Nephron (organoid): Measurements from ENCODE around the gene NECAB3.
A peak's percentile ranks its signal among the peaks of the same experiment; 100 is the strongest.

ENCODE experiments used
- H3K27ac Mint-ChIP-seq, 3 experiments: 2 replicates each; pipeline ENCODE4 v1.8.0; 2020; ENCODE audit warnings: mixed read lengths in 3 of 3, mild to moderate bottlenecking in 2 of 3, moderate library complexity in 1 of 3
- H3K27me3 Mint-ChIP-seq: 2 replicates; pipeline ENCODE4 v1.8.0; 2021; ENCODE audit warnings: low read depth, mild to moderate bottlenecking, moderate library complexity, mixed read lengths
- H3K36me3 Mint-ChIP-seq: 2 replicates; pipeline ENCODE4 v1.8.0; 2020; ENCODE audit warnings: low read depth, mixed read lengths
- H3K4me1 Mint-ChIP-seq: 2 replicates; pipeline ENCODE4 v1.8.0; 2020; ENCODE audit warnings: mixed read lengths
- H3K4me3 Mint-ChIP-seq, 3 experiments: 2 replicates each; pipeline ENCODE4 v1.8.0; 2020; ENCODE audit warnings: mild to moderate bottlenecking in 3 of 3, mixed read lengths in 3 of 3, moderate library complexity in 2 of 3
- H3K9me3 Mint-ChIP-seq: 2 replicates; pipeline ENCODE4 v1.8.0; 2020; ENCODE audit warnings: mixed read lengths
- CTCF ChIP-seq, 3 experiments: fragments of 200-600 bp; sonication (generic); IDR thresholded peaks; one replicate each; pipeline ENCODE4 v1.5.0; 2021; ENCODE audit warnings: antibody characterized with exemption in 3 of 3; ENCODE audit not compliant: unreplicated experiment in 3 of 3

NECAB3 gene

GRCh38 chr20:33670715-33671499 is 3.3 kb downstream of the NECAB3 start:
- Mint-ChIP-seq H3K27me3 (peaks cover 3% of the 10 kb centered on the region), H3K27ac (peak overlapping the region in 2 of 3 experiments; percentile 37 to 73), H3K4me3 (peak overlapping the region; percentile 51 to 74 (median 63)), H3K4me1 (peaks cover 48% of the 10 kb centered on the region), H3K36me3 (peaks cover 3% of the 10 kb centered on the region), H3K9me3 (no peaks in the 10 kb centered on the region)
- TF ChIP-seq CTCF (IDR thresholded peaks at IDR 0.05; ENCODE audit: unreplicated experiment in 3 of 3): no peak

DNA sequence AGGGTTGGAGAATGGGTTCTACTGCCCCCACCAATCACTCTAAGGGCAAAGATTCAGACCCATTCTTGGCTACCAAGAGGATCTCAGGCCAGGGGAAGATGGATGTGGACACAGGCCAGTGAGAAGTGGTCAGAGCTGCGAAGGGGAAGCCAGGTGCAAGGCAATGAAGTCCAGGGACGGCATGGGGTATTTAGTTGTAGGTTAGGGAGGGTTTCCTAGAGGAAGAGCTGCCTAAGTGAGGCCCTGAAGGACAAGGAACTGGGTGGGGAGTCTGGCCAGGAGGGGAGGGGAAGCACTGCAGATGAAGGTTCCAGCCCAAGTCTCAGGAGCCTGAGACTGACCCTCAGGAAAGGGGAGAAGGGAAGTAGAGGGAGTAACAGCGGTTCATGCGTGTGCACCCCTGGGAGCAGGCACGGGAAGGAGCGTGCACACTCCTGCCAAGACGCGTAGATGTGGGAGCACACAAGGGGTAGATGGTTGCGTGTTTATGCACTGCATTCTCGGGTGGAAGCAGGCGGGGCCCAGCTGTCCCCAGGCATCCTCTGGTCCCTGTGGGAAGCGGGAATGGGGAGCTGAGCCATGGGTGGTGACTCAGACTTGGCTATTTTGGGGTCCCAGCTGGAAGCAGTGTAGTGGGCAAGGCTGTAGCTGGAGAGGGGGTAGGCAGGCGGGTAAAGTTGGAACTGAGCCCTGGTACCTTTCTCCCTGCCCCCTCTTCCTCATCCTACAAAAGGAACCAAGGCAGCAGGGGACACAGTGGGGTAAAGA is 4.2 kb downstream of the NECAB3 start:
- no peak for TF ChIP-seq CTCF (IDR thresholded peaks at IDR 0.05; ENCODE audit: unreplicated experiment in 3 of 3)
- Mint-ChIP-seq H3K27ac (peak overlapping the region in 1 of 3 experiments; percentile 13), H3K4me1 (peaks cover 40% of the 10 kb centered on the region), H3K4me3 (peak overlapping the region; percentile 12 to 74 (median 15)), H3K9me3 (no peaks in the 10 kb centered on the region), H3K27me3 (peaks cover 3% of the 10 kb centered on the region), H3K36me3 (peaks cover 3% of the 10 kb centered on the region)

DNA sequence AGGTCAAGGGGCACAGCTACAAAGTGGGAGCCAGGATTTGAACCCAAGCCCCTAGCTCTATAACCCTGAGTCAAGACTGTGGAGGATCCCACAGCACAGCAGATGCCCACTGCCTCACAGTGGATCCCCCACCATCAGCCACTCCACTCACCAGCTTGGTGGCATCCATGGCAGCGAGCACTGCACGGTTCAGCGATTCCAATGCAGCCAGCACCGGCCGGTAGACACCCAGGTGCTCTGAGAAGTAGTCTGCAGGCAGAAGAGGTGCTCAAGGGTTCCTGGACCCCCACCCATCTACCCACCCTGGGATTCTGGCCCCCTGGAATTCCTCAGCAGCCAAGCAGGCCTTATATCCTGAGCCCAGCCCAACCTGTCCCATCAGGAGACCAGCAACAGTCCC is 5.0 kb downstream of the NECAB3 start:
- H3K9me3 Mint-ChIP-seq: no peaks in the 10 kb centered on the region
- no peak overlapping the region for H3K27ac Mint-ChIP-seq
- peaks cover 44% of the 10 kb centered on the region for H3K4me1 Mint-ChIP-seq
- no peak for TF ChIP-seq CTCF (IDR thresholded peaks at IDR 0.05; ENCODE audit: unreplicated experiment in 3 of 3)
- H3K27me3 Mint-ChIP-seq: peaks cover 3% of the 10 kb centered on the region
- peak overlapping the region in 2 of 3 experiments; percentile 16 to 61 for H3K4me3 Mint-ChIP-seq
- peaks cover 3% of the 10 kb centered on the region for H3K36me3 Mint-ChIP-seq

DNA sequence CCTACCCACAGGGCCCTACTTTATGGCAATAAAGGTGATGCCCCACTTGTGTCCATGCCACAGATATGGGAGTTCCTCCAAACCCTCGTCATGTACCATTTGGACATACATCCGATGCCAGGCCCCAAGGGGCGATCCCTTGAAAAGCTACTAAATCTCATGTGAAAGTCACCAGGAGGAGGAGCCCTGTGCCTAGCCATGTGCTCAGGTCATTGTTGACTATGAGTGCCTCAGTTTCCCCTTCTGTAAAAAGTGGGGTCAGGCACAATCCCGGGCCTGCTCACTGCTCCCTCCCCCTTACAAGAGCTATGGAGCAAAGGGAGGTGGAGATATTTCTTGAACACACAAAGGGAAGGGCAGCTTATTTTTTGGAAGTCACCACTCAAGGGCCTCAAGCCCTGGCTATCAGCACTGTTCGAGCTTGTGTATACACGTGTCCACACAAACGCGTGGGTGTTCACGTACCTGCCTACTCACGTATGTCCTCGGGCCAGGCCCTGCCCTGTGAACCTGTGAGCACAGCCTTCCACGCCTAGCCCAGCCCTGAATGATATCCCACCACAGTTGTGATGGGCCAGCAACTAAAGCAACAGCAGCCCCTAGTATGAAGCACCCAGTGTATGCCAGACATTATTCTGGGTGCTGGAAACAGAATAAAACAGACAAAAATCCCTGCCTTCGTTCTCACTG is 5.6 kb downstream of the NECAB3 start:
- no peak for TF ChIP-seq CTCF (IDR thresholded peaks at IDR 0.05; ENCODE audit: unreplicated experiment in 3 of 3)
- H3K4me3 Mint-ChIP-seq: peak overlapping the region; percentile 32 to 61 (median 47)
- peaks cover 3% of the 10 kb centered on the region for H3K27me3 Mint-ChIP-seq
- no peaks in the 10 kb centered on the region for H3K9me3 Mint-ChIP-seq
- H3K27ac Mint-ChIP-seq: no peak overlapping the region
- peaks cover 46% of the 10 kb centered on the region for H3K4me1 Mint-ChIP-seq
- peaks cover 3% of the 10 kb centered on the region for H3K36me3 Mint-ChIP-seq

DNA sequence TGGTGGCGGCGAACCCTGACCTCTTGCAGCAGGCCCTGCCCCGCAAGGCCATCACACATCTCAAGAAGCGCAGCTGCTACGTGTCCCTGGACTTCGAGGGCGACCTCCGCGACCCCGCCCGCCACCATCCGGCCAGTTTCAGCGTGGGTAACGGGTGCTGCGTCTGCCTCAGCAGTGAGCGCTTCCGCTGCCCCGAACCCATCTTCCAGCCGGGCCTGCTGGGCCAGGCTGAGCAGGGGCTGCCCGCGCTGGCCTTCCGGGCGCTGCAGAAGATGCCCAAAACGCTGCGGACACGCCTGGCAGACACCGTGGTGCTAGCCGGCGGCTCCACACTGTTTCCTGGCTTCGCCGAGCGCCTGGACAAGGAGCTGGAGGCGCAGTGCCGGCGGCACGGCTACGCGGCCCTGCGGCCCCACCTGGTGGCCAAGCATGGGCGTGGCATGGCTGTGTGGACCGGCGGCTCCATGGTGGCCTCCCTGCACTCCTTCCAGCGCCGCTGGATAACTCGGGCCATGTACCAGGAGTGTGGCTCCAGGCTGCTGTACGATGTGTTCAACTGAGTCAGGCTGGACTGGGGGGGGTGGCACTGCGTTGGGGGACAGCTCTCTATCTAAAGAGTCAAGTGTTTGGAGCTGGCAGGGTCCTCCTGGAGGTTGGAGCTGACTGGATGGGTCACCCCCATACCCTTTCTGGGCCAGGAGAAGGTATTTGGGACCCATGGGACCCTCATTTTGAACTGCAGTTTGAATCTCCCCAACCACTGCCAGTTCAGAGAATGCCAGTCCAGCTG is 6.4 kb downstream of the NECAB3 start:
- peaks cover 3% of the 10 kb centered on the region for H3K36me3 Mint-ChIP-seq
- peaks cover 3% of the 10 kb centered on the region for H3K27me3 Mint-ChIP-seq
- H3K9me3 Mint-ChIP-seq: no peaks in the 10 kb centered on the region
- peak overlapping the region; percentile 10 to 47 (median 34) for H3K4me3 Mint-ChIP-seq
- peaks cover 39% of the 10 kb centered on the region for H3K4me1 Mint-ChIP-seq
- peak; percentile 61 to 69 (median 62) for TF ChIP-seq CTCF (IDR thresholded peaks at IDR 0.05; ENCODE audit: unreplicated experiment in 3 of 3)
- H3K27ac Mint-ChIP-seq: no peak overlapping the region
